Kidney epithelial cell (primary cell): ENCODE measurements around the gene ABCA7. TPM values are rescaled to one million over a fixed set of nuclear protein-coding genes. Genes with fewer than 3 reads are reported as not detected.

Source experiments
- DNase-seq: peaks from one replicate; pipeline ENCODE4 v3.0.0-alpha.2; 2010; ENCODE audit warnings: low read depth
- H3K27me3 ChIP-seq: 2 replicates; pipeline ENCODE4 v1.6.0; 2011; ENCODE audit warnings: low read length; ENCODE audit not compliant: control insufficient read depth, insufficient read depth
- H3K36me3 ChIP-seq: 2 replicates; pipeline ENCODE4 v1.5.1; 2011; ENCODE audit warnings: low read length; ENCODE audit not compliant: control insufficient read depth, insufficient read depth
- H3K4me3 ChIP-seq: 2 replicates; pipeline ENCODE4 v1.5.1; 2011; ENCODE audit warnings: low read depth, mild to moderate bottlenecking, control low read depth, low read length
- CTCF ChIP-seq: IDR thresholded peaks from 2 replicates; pipeline ENCODE4 v1.5.1; 2011; ENCODE audit warnings: mild to moderate bottlenecking, moderate library complexity, low read length, control low read depth, inconsistent platforms; ENCODE audit not compliant: insufficient read depth, poor library complexity, severe bottlenecking
- total RNA-seq: library from RNA; depleted of rRNA; stranded (reverse); fragments of >200 nt; gene quantifications from 2 replicates; pipeline ENCODE4 v1.2.3, GENCODE V29; 2015

Gene ABCA7
- total RNA-seq, 1 donor from 2014 or later, result 16.4 TPM

DNA sequence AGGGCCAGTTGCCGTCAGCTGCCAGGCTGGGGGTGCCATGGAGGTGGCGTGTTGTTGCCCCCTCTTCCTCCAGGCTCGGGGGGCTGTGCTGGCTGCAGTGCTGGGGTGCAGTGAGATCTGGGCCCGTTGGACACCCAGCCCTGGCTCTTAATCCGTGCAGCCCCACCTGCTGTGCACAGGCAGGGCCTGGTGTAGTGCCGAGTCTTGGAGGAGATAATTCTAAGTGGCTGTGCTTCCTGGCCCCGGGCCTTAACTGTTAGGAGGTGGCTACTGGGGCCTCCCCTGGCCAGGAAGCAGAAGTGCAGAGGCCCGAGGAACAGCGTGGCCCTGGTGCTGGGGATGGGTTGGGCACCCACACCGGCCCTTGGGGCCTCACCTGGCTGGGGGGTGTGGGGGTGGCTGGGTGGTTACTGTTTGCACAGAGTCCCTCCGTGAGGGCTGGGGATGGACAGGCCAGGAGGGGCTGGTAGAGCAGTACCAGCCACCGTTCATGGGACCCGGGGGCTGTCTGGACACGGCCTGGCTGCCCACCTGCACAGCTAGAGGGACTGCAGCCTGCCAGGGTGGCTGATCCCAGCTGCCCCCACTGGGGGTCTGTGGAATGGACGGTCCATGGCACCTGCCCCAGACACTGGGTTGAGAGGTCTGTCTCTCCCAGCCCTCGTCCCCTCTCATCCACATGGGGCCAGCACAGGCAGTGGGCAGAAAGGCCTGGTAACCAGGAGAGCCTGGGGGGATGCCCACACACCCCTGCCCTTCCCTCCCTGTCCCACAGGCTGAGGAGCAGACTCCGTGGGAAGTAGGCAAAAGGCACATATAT, 67.1 kb downstream of the ABCA7 start:
- no peak for DNase-seq
- H3K27me3 ChIP-seq, result no peaks in the 10 kb centered on the region
- H3K36me3 ChIP-seq, result peaks cover 1% of the 10 kb centered on the region
- no peak overlapping the region for H3K4me3 ChIP-seq
- peak; percentile 35 for TF ChIP-seq CTCF

- Histone ChIP-seq H3K27me3 (no peaks in the 10 kb centered on the region), H3K4me3 (no peak overlapping the region), H3K36me3 (peaks cover 4% of the 10 kb centered on the region)
- TF ChIP-seq CTCF, result no peak
- no peak for DNase-seq
Observed at GRCh38 chr19:1107661-1108261, 67.9 kb downstream of the ABCA7 start.

DNA sequence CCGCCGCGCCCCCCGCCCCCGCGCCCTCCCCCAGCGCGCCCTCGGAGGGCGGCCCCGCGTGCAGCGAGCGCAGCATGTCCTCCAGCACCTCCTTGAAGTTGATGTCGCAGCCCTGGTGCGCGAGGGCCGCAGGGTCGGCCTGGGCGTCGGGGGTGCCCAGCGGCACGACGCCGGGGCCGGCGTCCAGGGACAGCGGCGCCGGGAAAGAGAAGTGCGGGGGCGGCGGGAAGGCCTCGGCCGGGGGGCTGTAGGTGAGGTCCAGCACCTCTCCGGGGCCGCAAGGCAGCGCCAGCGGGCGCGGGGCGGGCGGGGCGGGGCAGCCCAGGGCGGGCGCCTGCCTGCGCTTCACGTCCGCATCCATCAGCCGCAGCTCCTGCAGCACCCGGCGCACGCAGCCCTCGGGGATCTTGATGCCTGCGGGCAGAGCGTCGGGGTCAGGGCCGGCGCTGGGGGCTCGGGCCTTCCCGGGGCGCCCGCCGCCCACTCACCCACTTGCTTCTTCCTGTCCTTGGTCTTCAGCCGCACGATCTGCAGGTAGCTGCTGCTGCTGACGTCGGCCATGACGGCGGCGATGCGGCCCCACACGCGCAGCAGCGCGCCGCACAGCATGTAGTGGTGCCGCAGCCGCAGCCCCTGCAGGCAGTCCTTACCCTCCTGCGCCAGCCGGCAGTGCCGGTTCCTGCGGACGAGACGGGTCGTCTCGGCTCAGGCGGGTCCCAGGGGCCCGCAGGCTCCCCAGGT, 68.6 kb downstream of the ABCA7 start:
- Histone ChIP-seq H3K27me3 (no peaks in the 10 kb centered on the region), H3K4me3 (no peak overlapping the region), H3K36me3 (peaks cover 4% of the 10 kb centered on the region)
- TF ChIP-seq CTCF, result no peak
- DNase-seq, result no peak

- H3K27me3 ChIP-seq, result no peaks in the 10 kb centered on the region
- peaks cover 4% of the 10 kb centered on the region for H3K36me3 ChIP-seq
- TF ChIP-seq CTCF, result no peak
- no peak overlapping the region for H3K4me3 ChIP-seq
- DNase-seq, result no peak
Observed at GRCh38 chr19:1109032-1109551, 69.2 kb downstream of the ABCA7 start.

DNA sequence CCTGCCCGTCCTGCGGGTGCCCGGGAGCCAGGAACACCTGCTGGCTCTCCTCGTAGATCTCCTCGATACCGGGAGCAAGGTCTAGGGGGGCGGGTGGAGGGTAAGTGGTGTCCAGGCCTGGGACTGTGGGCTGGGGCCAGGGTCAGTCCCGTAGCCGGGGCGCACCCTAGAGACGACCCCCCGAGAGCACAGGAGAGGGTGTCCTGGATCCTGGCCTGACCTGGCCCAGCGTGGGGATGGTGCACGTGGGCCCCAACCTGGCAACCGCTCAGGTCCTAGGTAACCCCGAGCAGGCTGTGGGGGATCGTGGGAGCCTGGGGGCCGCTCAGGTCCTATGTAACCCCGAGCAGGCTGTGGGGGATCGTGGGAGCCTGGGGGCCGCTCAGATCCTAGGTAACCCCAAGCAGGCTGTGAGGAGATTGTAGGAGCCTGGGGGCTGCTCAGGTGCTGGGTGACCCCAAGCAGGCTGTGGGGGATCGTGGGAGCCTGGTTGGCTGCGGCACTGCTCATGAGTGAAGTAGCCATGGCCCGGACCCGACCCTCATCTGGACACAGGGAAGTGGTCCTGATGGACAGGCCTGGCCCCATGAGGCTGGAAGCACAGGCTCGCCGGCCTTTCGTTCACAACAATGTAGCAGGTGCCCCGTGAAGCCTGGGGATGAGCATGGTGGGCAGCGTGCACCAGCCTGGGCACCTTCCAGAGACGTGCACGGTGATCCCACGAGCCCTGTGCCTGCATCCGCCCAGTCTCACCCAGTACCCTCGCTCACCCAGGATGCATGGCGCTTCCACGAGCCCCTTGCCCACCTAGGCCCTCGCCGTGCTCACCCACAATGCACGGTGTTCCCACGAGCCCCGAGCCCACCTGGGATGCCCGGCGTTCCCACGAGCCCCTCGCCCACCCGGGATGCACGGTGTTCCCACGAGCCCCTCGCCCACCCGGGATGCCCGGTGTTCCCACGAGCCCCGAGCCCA, 70.1 kb downstream of the ABCA7 start:
- peaks cover 5% of the 10 kb centered on the region for H3K36me3 ChIP-seq
- no peak overlapping the region for H3K4me3 ChIP-seq
- TF ChIP-seq CTCF, result no peak

More for the DNA sequence above, 70.1 kb downstream of the ABCA7 start:
- no peaks in the 10 kb centered on the region for H3K27me3 ChIP-seq
- DNase-seq, result no peak
